NT2/D1 (cell line): ENCODE results near the gene PSMD5.
"Not testable (repeated sequence)": the region's sequence is repeated elsewhere in the genome, so short reads cannot be mapped to it uniquely, and the experiment has no call there.

Experiments used
- DNase-seq: peaks from one replicate; pipeline ENCODE4 v3.0.0-alpha.2; 2011; ENCODE audit warnings: low read depth, low spot score
- H3K27me3 ChIP-seq: 2 replicates; pipeline ENCODE4 v1.6.0; 2011; ENCODE audit warnings: mild to moderate bottlenecking; ENCODE audit not compliant: insufficient read length, insufficient read depth
- H3K36me3 ChIP-seq: 2 replicates; pipeline ENCODE4 v1.6.1; 2011; ENCODE audit warnings: mild to moderate bottlenecking, low read length, mixed read lengths; ENCODE audit not compliant: insufficient read depth, insufficient read length
- H3K4me1 ChIP-seq: 2 replicates; pipeline ENCODE4 v1.5.1; 2011; ENCODE audit not compliant: insufficient read depth, insufficient read length
- H3K4me3 ChIP-seq: 2 replicates; pipeline ENCODE4 v1.5.1; 2011; ENCODE audit warnings: low read depth; ENCODE audit not compliant: insufficient read length
- H3K9ac ChIP-seq: 2 replicates; pipeline ENCODE4 v1.6.0; 2011; ENCODE audit warnings: low read depth; ENCODE audit not compliant: insufficient read length
- H3K9me3 ChIP-seq: 2 replicates; pipeline ENCODE4 v1.5.1; 2011; ENCODE audit warnings: mild to moderate bottlenecking, low read length; ENCODE audit not compliant: insufficient read depth
- SUZ12 ChIP-seq: IDR thresholded peaks from 2 replicates; pipeline ENCODE4 v1.6.1; 2011; ENCODE audit not compliant: insufficient read length, insufficient read depth; ENCODE audit errors: extremely low read depth
- YY1 ChIP-seq: IDR thresholded peaks from 2 replicates; pipeline ENCODE4 v1.6.1; 2011; ENCODE audit not compliant: insufficient read length, insufficient read depth
- ZNF274 ChIP-seq: IDR thresholded peaks from 2 replicates; pipeline ENCODE4 v1.6.1; 2011; ENCODE audit warnings: mild to moderate bottlenecking, low read depth, low read length

Gene PSMD5

GRCh38 chr9:120829650-120830049, 13.1 kb downstream of the PSMD5 start:
- TF ChIP-seq ZNF274, result no peak
- no peak for TF ChIP-seq YY1
- no peaks in the 10 kb centered on the region for H3K9me3 ChIP-seq
- H3K27me3 ChIP-seq, result no peaks in the 10 kb centered on the region
- no peaks in the 10 kb centered on the region for H3K4me1 ChIP-seq
- no peak for DNase-seq
- H3K36me3 ChIP-seq, result peaks cover 80% of the 10 kb centered on the region
- H3K4me3 ChIP-seq, result no peak overlapping the region
- H3K9ac ChIP-seq, result no peak overlapping the region

GRCh38 chr9:120820095-120820494, 22.6 kb downstream of the PSMD5 start:
- TF ChIP-seq ZNF274, result no peak
- no peak for TF ChIP-seq SUZ12
- no peak for TF ChIP-seq YY1
- no peaks in the 10 kb centered on the region for H3K4me1 ChIP-seq

GRCh38 chr9:120818595-120818994, 24.1 kb downstream of the PSMD5 start:
- H3K4me1 ChIP-seq, result no peaks in the 10 kb centered on the region
- no peak for TF ChIP-seq YY1
- no peak for TF ChIP-seq ZNF274
- TF ChIP-seq SUZ12, result no peak
- DNase-seq, result no peak
- no peak overlapping the region for H3K9ac ChIP-seq
- H3K9me3 ChIP-seq, result no peaks in the 10 kb centered on the region
- H3K27me3 ChIP-seq, result no peaks in the 10 kb centered on the region
- H3K4me3 ChIP-seq, result no peak overlapping the region
- H3K36me3 ChIP-seq, result peaks cover 73% of the 10 kb centered on the region

More at GRCh38 chr9:120820095-120820494, 22.6 kb downstream of the PSMD5 start:
- DNase-seq, result no peak
- Histone ChIP-seq H3K4me3 (no peak overlapping the region), H3K36me3 (peaks cover 86% of the 10 kb centered on the region), H3K9me3 (no peaks in the 10 kb centered on the region), H3K27me3 (no peaks in the 10 kb centered on the region), H3K9ac (no peak overlapping the region)

GRCh38 chr9:120815075-120815474, 27.6 kb downstream of the PSMD5 start:
- no peaks in the 10 kb centered on the region for H3K4me1 ChIP-seq
- H3K27me3 ChIP-seq, result no peaks in the 10 kb centered on the region
- DNase-seq, result no peak
- TF ChIP-seq YY1 (no peak), ZNF274 (no peak), SUZ12 (no peak)
- H3K9me3 ChIP-seq, result no peaks in the 10 kb centered on the region
- H3K36me3 ChIP-seq, result peaks cover 42% of the 10 kb centered on the region
- no peak overlapping the region for H3K4me3 ChIP-seq
- no peak overlapping the region for H3K9ac ChIP-seq

- no peak for TF ChIP-seq SUZ12
- TF ChIP-seq ZNF274, result no peak
- TF ChIP-seq YY1, result no peak
- H3K9me3 ChIP-seq, result peaks cover 32% of the 10 kb centered on the region
Observed at GRCh38 chr9:120808931-120809330, 33.8 kb downstream of the PSMD5 start.

GRCh38 chr9:120807607-120808379, 34.9 kb downstream of the PSMD5 start:
- H3K9me3 ChIP-seq, result peaks cover 35% of the 10 kb centered on the region
- TF ChIP-seq YY1 (no peak), ZNF274 (no peak), SUZ12 (no peak)
- H3K4me3 ChIP-seq, result no peak overlapping the region
- no peak overlapping the region for H3K9ac ChIP-seq
- no peak for DNase-seq
- no peaks in the 10 kb centered on the region for H3K27me3 ChIP-seq
- H3K4me1 ChIP-seq, result no peaks in the 10 kb centered on the region
- H3K36me3 ChIP-seq, result no peaks in the 10 kb centered on the region

More at GRCh38 chr9:120808931-120809330, 33.8 kb downstream of the PSMD5 start:
- no peak overlapping the region for H3K4me3 ChIP-seq
- H3K36me3 ChIP-seq, result no peaks in the 10 kb centered on the region
- no peaks in the 10 kb centered on the region for H3K4me1 ChIP-seq
- H3K27me3 ChIP-seq, result no peaks in the 10 kb centered on the region
- no peak for DNase-seq
- no peak overlapping the region for H3K9ac ChIP-seq

GRCh38 chr9:120804784-120805363, 37.8 kb downstream of the PSMD5 start:
- not testable (repeated sequence) for DNase-seq, H3K27me3 ChIP-seq, H3K9ac ChIP-seq, H3K4me1 ChIP-seq, H3K36me3 ChIP-seq, H3K4me3 ChIP-seq
- peaks cover 35% of the 10 kb centered on the region for H3K9me3 ChIP-seq

- no peak overlapping the region for H3K9ac ChIP-seq
- no peak overlapping the region for H3K4me3 ChIP-seq
- H3K4me1 ChIP-seq, result no peaks in the 10 kb centered on the region
- no peaks in the 10 kb centered on the region for H3K27me3 ChIP-seq
- TF ChIP-seq SUZ12, result no peak
- no peak for TF ChIP-seq ZNF274
- no peak for TF ChIP-seq YY1
- peaks cover 17% of the 10 kb centered on the region for H3K9me3 ChIP-seq
- no peak for DNase-seq
- peaks cover 4% of the 10 kb centered on the region for H3K36me3 ChIP-seq
Observed at GRCh38 chr9:120801441-120801840, 41.3 kb downstream of the PSMD5 start.
